Endothelial cell (in vitro differentiated cells): ENCODE data around the gene RFLNA. TPM values are rescaled to one million over a fixed set of nuclear protein-coding genes. Genes with fewer than 3 reads are reported as not detected.
A peak's percentile ranks its signal among the peaks of the same experiment; 100 is the strongest.

Experiments
- DNase-seq: peaks from one replicate; pipeline ENCODE4 v3.0.0; 2021; ENCODE audit warnings: low spot score
- H3K27ac Mint-ChIP-seq: one replicate; pipeline ENCODE4 v1.8.0; 2021; ENCODE audit warnings: mixed read lengths, inconsistent platforms; ENCODE audit not compliant: unreplicated experiment
- H3K27me3 Mint-ChIP-seq: one replicate; pipeline ENCODE4 v1.8.0; 2021; ENCODE audit warnings: mild to moderate bottlenecking, moderate library complexity, mixed read lengths, inconsistent platforms; ENCODE audit not compliant: unreplicated experiment
- H3K36me3 Mint-ChIP-seq: one replicate; pipeline ENCODE4 v1.8.0; 2021; ENCODE audit warnings: mild to moderate bottlenecking, low read depth, mixed read lengths, inconsistent platforms; ENCODE audit not compliant: unreplicated experiment
- H3K4me1 Mint-ChIP-seq: one replicate; pipeline ENCODE4 v1.8.0; 2021; ENCODE audit warnings: mild to moderate bottlenecking, mixed read lengths, inconsistent platforms; ENCODE audit not compliant: unreplicated experiment
- H3K4me3 Mint-ChIP-seq: one replicate; pipeline ENCODE4 v1.8.0; 2021; ENCODE audit warnings: mild to moderate bottlenecking, mixed read lengths, inconsistent platforms; ENCODE audit not compliant: unreplicated experiment
- H3K9me3 Mint-ChIP-seq: one replicate; pipeline ENCODE4 v1.8.0; 2021; ENCODE audit warnings: mixed read lengths, inconsistent platforms; ENCODE audit not compliant: unreplicated experiment
- CTCF ChIP-seq: fragments of 200-600 bp; sonication (generic); IDR thresholded peaks from one replicate; pipeline ENCODE4 v1.5.0; 2021; ENCODE audit warnings: antibody characterized with exemption; ENCODE audit not compliant: unreplicated experiment
- total RNA-seq: library from RNA; stranded (reverse); fragmentation: NEBNext Ultra II Directional; extraction: Animal tissue kit (Norgen Biotek cat#: 25700); gene quantifications from one replicate; pipeline ENCODE4 v1.2.1, GENCODE V29; 2021; ENCODE audit not compliant: unreplicated experiment

The RFLNA gene
- total RNA-seq, 1 donor from 2014 or later, result 13.3 TPM

- no peak for DNase-seq
- TF ChIP-seq CTCF, result no peak
- H3K36me3 Mint-ChIP-seq, result peaks cover 10% of the 10 kb centered on the region
- peaks cover 12% of the 10 kb centered on the region for H3K4me1 Mint-ChIP-seq
- no peak overlapping the region for H3K27ac Mint-ChIP-seq
- H3K4me3 Mint-ChIP-seq, result no peak overlapping the region
- peaks cover 5% of the 10 kb centered on the region for H3K27me3 Mint-ChIP-seq
- peaks cover 8% of the 10 kb centered on the region for H3K9me3 Mint-ChIP-seq
Measured at GRCh38 chr12:124286971-124287370, 7.9 kb upstream of the RFLNA start.

- Mint-ChIP-seq H3K9me3 (peaks cover 5% of the 10 kb centered on the region), H3K4me3 (no peak overlapping the region), H3K4me1 (peaks cover 15% of the 10 kb centered on the region), H3K27ac (peak overlapping the region; percentile 57), H3K36me3 (peaks cover 10% of the 10 kb centered on the region), H3K27me3 (peaks cover 9% of the 10 kb centered on the region)
- no peak for TF ChIP-seq CTCF
- no peak for DNase-seq
Measured at GRCh38 chr12:124289634-124290600, 5.0 kb upstream of the RFLNA start.

- Mint-ChIP-seq H3K9me3 (no peaks in the 10 kb centered on the region), H3K27me3 (peaks cover 10% of the 10 kb centered on the region)
Measured at GRCh38 chr12:124292385-124292784, 2.5 kb upstream of the RFLNA start.

GRCh38 chr12:124293286-124294003 lies 1.4 kb upstream of the RFLNA start:
- Mint-ChIP-seq H3K36me3 (peaks cover 4% of the 10 kb centered on the region), H3K27me3 (peaks cover 10% of the 10 kb centered on the region), H3K4me3 (no peak overlapping the region), H3K27ac (no peak overlapping the region), H3K4me1 (peaks cover 22% of the 10 kb centered on the region), H3K9me3 (no peaks in the 10 kb centered on the region)
- no peak for DNase-seq
- no peak for TF ChIP-seq CTCF

More at GRCh38 chr12:124292385-124292784, 2.5 kb upstream of the RFLNA start:
- no peak overlapping the region for H3K4me3 Mint-ChIP-seq
- no peak for DNase-seq
- peaks cover 6% of the 10 kb centered on the region for H3K36me3 Mint-ChIP-seq
- TF ChIP-seq CTCF, result no peak
- peaks cover 22% of the 10 kb centered on the region for H3K4me1 Mint-ChIP-seq
- H3K27ac Mint-ChIP-seq, result no peak overlapping the region
